ENCODE data around the gene CCL22. TPM values are rescaled to one million over a fixed set of nuclear protein-coding genes. Genes with fewer than 3 reads are reported as not detected.

Gene CCL22
- total RNA-seq, 1 experiment from 2014 or later: 0.66 TPM

DNA sequence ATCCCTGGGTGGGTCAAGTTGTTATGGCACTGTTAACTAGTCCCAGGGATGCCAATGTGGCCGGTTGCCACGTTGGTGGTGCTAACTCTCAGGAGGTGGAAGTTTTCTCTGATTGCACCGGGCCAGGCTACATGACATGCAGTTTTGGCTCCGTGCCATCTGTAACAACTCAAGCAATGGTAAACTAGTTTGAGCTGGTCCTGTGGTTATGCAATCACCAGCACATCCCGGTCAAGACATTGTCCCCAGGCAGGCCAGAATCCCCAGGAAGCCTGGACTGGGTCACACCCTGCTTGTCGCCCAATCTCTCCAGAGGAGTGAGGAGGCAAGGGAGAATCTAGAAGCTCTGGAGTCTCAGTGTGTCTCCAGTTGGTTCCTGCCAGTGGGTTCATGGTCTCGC, 35.9 kb downstream of the CCL22 start:
- Histone ChIP-seq H2AFZ (ENCODE audit: low read depth, low read length, poor library complexity, severe bottlenecking) (no peak overlapping the region), H3K27ac (ENCODE audit: low read depth, low read length) (no peak overlapping the region), H3K27me3 (ENCODE audit: insufficient read depth, low read length) (no peaks in the 10 kb centered on the region), H3K79me2 (ENCODE audit: insufficient read depth, low read length) (no peaks in the 10 kb centered on the region), H3K36me3 (ENCODE audit: control insufficient read depth in 1 of 2, insufficient read depth in 2 of 2, low read length in 2 of 2) (no peaks in the 10 kb centered on the region), H3K4me3 (replicated peaks in 1 of 2; ENCODE audit: low read depth in 1 of 2, low read length in 2 of 2) (no peak overlapping the region), H4K20me1 (ENCODE audit: insufficient read depth) (no peaks in the 10 kb centered on the region), H3K9me3 (ENCODE audit: control insufficient read depth in 1 of 2, insufficient read depth in 1 of 2, low read depth in 1 of 2, low read length in 2 of 2) (no peaks in the 10 kb centered on the region), H3K4me1 (ENCODE audit: control insufficient read depth in 1 of 2, insufficient read depth in 2 of 2, low read length in 2 of 2) (no peaks in the 10 kb centered on the region), H3K9ac (ENCODE audit: low read length) (no peak overlapping the region), H3K9me2 (ENCODE audit: insufficient read depth) (no peaks in the 10 kb centered on the region), H3K4me2 (ENCODE audit: low read length) (no peak overlapping the region)
- CTCF ChIA-PET: no interaction called here
- no peak for ATAC-seq
- POLR2A ChIA-PET: no interaction called here
- intact Hi-C loops (cut with micrococcal nuclease): no loop called here
- RAD21 ChIA-PET (ENCODE audit: low non-redundant PET in 1 of 2, low total read pairs in 2 of 2, uncharacterized antibody in 2 of 2, unreplicated experiment in 2 of 2): no interaction called here
- BruUV-seq (replicated peaks): no TSS peak
- TF ChIP-seq CEBPB (IDR thresholded peaks at IDR 0.05; ENCODE audit: low read depth): 0 out of 2 replicates have a peak, but pooled peaks have one; percentile 17
- TF ChIP-seq CBX3 (IDR thresholded peaks at IDR 0.05; ENCODE audit: low read depth): no peak
- TF ChIP-seq, protein P1, sequence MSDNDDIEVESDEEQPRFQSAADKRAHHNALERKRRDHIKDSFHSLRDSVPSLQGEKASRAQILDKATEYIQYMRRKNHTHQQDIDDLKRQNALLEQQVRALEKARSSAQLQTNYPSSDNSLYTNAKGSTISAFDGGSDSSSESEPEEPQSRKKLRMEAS (IDR thresholded peaks at IDR 0.05): no peak
- no peak for TF ChIP-seq POLR2A (IDR thresholded peaks at IDR 0.05; ENCODE audit: borderline replicate concordance, extremely low read depth, insufficient read depth, insufficient read length)
- TF ChIP-seq SIN3A (IDR thresholded peaks at IDR 0.05; ENCODE audit: low read depth): no peak
- no peak for DNase-seq (ENCODE audit: low read depth, low spot score)

DNA sequence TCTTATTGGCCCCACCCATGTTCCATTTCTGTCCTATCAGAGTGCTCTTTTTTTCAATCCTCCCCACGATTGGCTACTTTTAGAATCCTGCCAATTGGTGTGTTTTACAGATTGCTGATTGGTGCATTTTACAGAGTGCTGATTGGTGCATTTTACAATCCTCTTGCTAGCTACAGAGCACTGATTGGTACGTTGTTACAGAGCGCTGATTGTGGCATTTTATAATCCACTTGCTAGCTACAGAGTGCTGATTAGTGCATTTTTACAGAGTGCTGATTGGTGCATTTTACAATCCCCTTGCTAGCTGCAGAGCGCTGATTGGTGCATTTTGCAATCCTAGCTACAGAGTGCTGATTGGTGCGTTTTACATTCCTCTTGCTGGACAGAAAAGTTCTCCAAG, 36.4 kb downstream of the CCL22 start:
- Histone ChIP-seq H3K4me1 (ENCODE audit: control insufficient read depth in 1 of 2, insufficient read depth in 2 of 2, low read length in 2 of 2) (no peaks in the 10 kb centered on the region), H2AFZ (ENCODE audit: low read depth, low read length, poor library complexity, severe bottlenecking) (no peak overlapping the region), H3K27ac (ENCODE audit: low read depth, low read length) (no peak overlapping the region), H3K9me3 (ENCODE audit: control insufficient read depth in 1 of 2, insufficient read depth in 1 of 2, low read depth in 1 of 2, low read length in 2 of 2) (no peaks in the 10 kb centered on the region), H3K27me3 (ENCODE audit: insufficient read depth, low read length) (no peaks in the 10 kb centered on the region), H3K9me2 (ENCODE audit: insufficient read depth) (no peaks in the 10 kb centered on the region), H3K36me3 (ENCODE audit: control insufficient read depth in 1 of 2, insufficient read depth in 2 of 2, low read length in 2 of 2) (no peaks in the 10 kb centered on the region), H3K79me2 (ENCODE audit: insufficient read depth, low read length) (no peaks in the 10 kb centered on the region), H3K4me2 (ENCODE audit: low read length) (no peak overlapping the region), H3K9ac (ENCODE audit: low read length) (no peak overlapping the region), H4K20me1 (ENCODE audit: insufficient read depth) (no peaks in the 10 kb centered on the region), H3K4me3 (replicated peaks in 1 of 2; ENCODE audit: low read depth in 1 of 2, low read length in 2 of 2) (no peak overlapping the region)
- ChIA-PET CTCF (no interaction called here), POLR2A (no interaction called here), RAD21 (ENCODE audit: low non-redundant PET in 1 of 2, low total read pairs in 2 of 2, uncharacterized antibody in 2 of 2, unreplicated experiment in 2 of 2) (no interaction called here)
- no peak for TF ChIP-seq SIN3A (IDR thresholded peaks at IDR 0.05; ENCODE audit: low read depth)
- TF ChIP-seq YY1 (IDR thresholded peaks at IDR 0.05; ENCODE audit: extremely low read depth, insufficient replicate concordance, low read depth, low read length): no peak
- TF ChIP-seq ELF1 (IDR thresholded peaks at IDR 0.05; ENCODE audit: borderline replicate concordance, low read depth): no peak
- TF ChIP-seq SP1 (IDR thresholded peaks at IDR 0.05; ENCODE audit: low read depth): no peak
- TF ChIP-seq POLR2A (IDR thresholded peaks at IDR 0.05; ENCODE audit: borderline replicate concordance, extremely low read depth, insufficient read depth, insufficient read length): no peak
- TF ChIP-seq EZH2 (IDR thresholded peaks at IDR 0.05): no peak
- TF ChIP-seq, protein P2, sequence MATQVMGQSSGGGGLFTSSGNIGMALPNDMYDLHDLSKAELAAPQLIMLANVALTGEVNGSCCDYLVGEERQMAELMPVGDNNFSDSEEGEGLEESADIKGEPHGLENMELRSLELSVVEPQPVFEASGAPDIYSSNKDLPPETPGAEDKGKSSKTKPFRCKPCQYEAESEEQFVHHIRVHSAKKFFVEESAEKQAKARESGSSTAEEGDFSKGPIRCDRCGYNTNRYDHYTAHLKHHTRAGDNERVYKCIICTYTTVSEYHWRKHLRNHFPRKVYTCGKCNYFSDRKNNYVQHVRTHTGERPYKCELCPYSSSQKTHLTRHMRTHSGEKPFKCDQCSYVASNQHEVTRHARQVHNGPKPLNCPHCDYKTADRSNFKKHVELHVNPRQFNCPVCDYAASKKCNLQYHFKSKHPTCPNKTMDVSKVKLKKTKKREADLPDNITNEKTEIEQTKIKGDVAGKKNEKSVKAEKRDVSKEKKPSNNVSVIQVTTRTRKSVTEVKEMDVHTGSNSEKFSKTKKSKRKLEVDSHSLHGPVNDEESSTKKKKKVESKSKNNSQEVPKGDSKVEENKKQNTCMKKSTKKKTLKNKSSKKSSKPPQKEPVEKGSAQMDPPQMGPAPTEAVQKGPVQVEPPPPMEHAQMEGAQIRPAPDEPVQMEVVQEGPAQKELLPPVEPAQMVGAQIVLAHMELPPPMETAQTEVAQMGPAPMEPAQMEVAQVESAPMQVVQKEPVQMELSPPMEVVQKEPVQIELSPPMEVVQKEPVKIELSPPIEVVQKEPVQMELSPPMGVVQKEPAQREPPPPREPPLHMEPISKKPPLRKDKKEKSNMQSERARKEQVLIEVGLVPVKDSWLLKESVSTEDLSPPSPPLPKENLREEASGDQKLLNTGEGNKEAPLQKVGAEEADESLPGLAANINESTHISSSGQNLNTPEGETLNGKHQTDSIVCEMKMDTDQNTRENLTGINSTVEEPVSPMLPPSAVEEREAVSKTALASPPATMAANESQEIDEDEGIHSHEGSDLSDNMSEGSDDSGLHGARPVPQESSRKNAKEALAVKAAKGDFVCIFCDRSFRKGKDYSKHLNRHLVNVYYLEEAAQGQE (IDR thresholded peaks at IDR 0.05; ENCODE audit: low read depth): no peak
- no peak for TF ChIP-seq POLR2AphosphoS5 (IDR thresholded peaks at IDR 0.05; ENCODE audit: low read depth, low read length)
- no peak for TF ChIP-seq CEBPB (IDR thresholded peaks at IDR 0.05; ENCODE audit: low read depth)
- no peak for TF ChIP-seq ATF3 (IDR thresholded peaks at IDR 0.05)
- TF ChIP-seq ZNF274 (IDR thresholded peaks at IDR 0.05; ENCODE audit: low read depth, low read length): no peak
- no peak for TF ChIP-seq RAD21 (IDR thresholded peaks at IDR 0.05; ENCODE audit: low read depth)
- no peak for TF ChIP-seq JUND (IDR thresholded peaks at IDR 0.05)
- TF ChIP-seq FOSL1 (IDR thresholded peaks at IDR 0.05; ENCODE audit: low read depth): no peak
- TF ChIP-seq CBX3 (IDR thresholded peaks at IDR 0.05; ENCODE audit: low read depth): no peak
- intact Hi-C loops (cut with micrococcal nuclease): no loop called here
- ATAC-seq (no peak), DNase-seq (ENCODE audit: low read depth, low spot score) (no peak)
- no TSS peak for BruUV-seq (replicated peaks)
